IMR-90 (cell line): ENCODE results near the gene LRRC7. TPM values are rescaled to one million over a fixed set of nuclear protein-coding genes. Genes with fewer than 3 reads are reported as not detected.

ENCODE experiments used
- ATAC-seq: fragments of 200-7000 bp; cut with Tn5 transposase; 2 replicates; pipeline ENCODE4 v1.9.1; 2020; ENCODE audit warnings: low read depth, mild to moderate bottlenecking, moderate library complexity
- BruUV-seq: library from RNA; stranded (reverse); fragments of 400-500 nt; replicated peaks from 2 replicates; lab custom pipeline; 2021; lab: Mats Ljungman, UMichigan
- CTCF ChIA-PET: fragments of 300-600 bp; formaldehyde crosslinking; extraction: SDS; loops from one replicate; lab custom pipeline; 2021; ENCODE audit warnings: antibody characterized with exemption; lab: Yijun Ruan, JAX
- POLR2A ChIA-PET: fragments of 300-600 bp; sonication (Branson Sonifier 250); formaldehyde crosslinking; loops from one replicate; lab custom pipeline; 2022; ENCODE audit warnings: antibody characterized with exemption; ENCODE audit not compliant: unreplicated experiment; lab: Charles Lee
- DNase-seq: peaks from one replicate; pipeline ENCODE4 v3.0.0; 2013
- H2AFZ ChIP-seq: replicated peaks from 2 replicates; pipeline ENCODE3; 2013; ENCODE audit warnings: low read length, mild to moderate bottlenecking; ENCODE audit not compliant: poor library complexity
- H2AK5ac ChIP-seq: 2 replicates; pipeline ENCODE4 v1.6.1; 2013; ENCODE audit warnings: low read depth, low read length, inconsistent platforms
- H2AK9ac ChIP-seq: replicated peaks from 2 replicates; pipeline ENCODE3; 2013; ENCODE audit warnings: mild to moderate bottlenecking, low read depth, low read length, moderate library complexity; ENCODE audit not compliant: poor library complexity
- H2BK120ac ChIP-seq: 2 replicates; pipeline ENCODE4 v1.6.1; 2013; ENCODE audit warnings: low read depth, low read length, inconsistent platforms
- H2BK15ac ChIP-seq: 3 replicates; pipeline ENCODE4 v1.6.1; 2013; ENCODE audit warnings: low read depth, low read length, inconsistent platforms
- H2BK20ac ChIP-seq: 2 replicates; pipeline ENCODE4 v1.6.1; 2013; ENCODE audit warnings: low read depth, mild to moderate bottlenecking, inconsistent platforms, low read length, moderate library complexity
- H2BK5ac ChIP-seq: 2 replicates; pipeline ENCODE4 v1.6.1; 2013; ENCODE audit warnings: mild to moderate bottlenecking, low read depth, low read length, inconsistent platforms; ENCODE audit not compliant: poor library complexity, severe bottlenecking
- H3K14ac ChIP-seq: replicated peaks from 2 replicates; pipeline ENCODE4 v1.6.1; 2013; ENCODE audit warnings: low read depth, low read length, inconsistent platforms
- H3K18ac ChIP-seq: 2 replicates; pipeline ENCODE4 v1.6.1; 2013; ENCODE audit warnings: low read depth, low read length, control low read depth
- H3K23ac ChIP-seq: 2 replicates; pipeline ENCODE4 v1.6.1; 2013; ENCODE audit warnings: low read depth, low read length, inconsistent platforms
- H3K27ac ChIP-seq: 2 replicates; pipeline ENCODE4 v1.5.1; 2013; ENCODE audit warnings: mild to moderate bottlenecking, control low read depth, low read length; ENCODE audit not compliant: insufficient read depth
- H3K27me3 ChIP-seq: 2 replicates; pipeline ENCODE4 v1.6.1; 2013; ENCODE audit warnings: low read length; ENCODE audit not compliant: control insufficient read depth, insufficient read depth
- H3K36me3 ChIP-seq: 2 replicates; pipeline ENCODE4 v1.6.1; 2013; ENCODE audit warnings: low read length, mixed read lengths; ENCODE audit not compliant: control insufficient read depth, insufficient read depth
- H3K4ac ChIP-seq: 2 replicates; pipeline ENCODE4 v1.6.1; 2013; ENCODE audit warnings: low read depth, low read length, inconsistent platforms
- H3K4me1 ChIP-seq: 2 replicates; pipeline ENCODE4 v1.6.1; 2013; ENCODE audit warnings: low read length, mixed read lengths; ENCODE audit not compliant: control insufficient read depth, insufficient read depth
- H3K4me2 ChIP-seq: 2 replicates; pipeline ENCODE4 v1.6.1; 2013; ENCODE audit warnings: low read depth, mild to moderate bottlenecking, control low read depth, low read length, moderate library complexity
- H3K4me3 ChIP-seq: 2 replicates; pipeline ENCODE4 v1.5.1; 2013; ENCODE audit warnings: low read depth, mild to moderate bottlenecking, control low read depth, low read length, moderate library complexity; ENCODE audit not compliant: insufficient read depth
- H3K56ac ChIP-seq: 2 replicates; pipeline ENCODE4 v1.6.1; 2013; ENCODE audit warnings: low read length, inconsistent platforms; ENCODE audit not compliant: insufficient read depth; ENCODE audit errors: extremely low read depth
- H3K79me1 ChIP-seq, 2 experiments: 2 replicates each; pipeline ENCODE4 v1.6.1; 2013; ENCODE audit warnings: low read length in 2 of 2, inconsistent platforms in 1 of 2, low read depth in 1 of 2
- H3K9ac ChIP-seq: 2 replicates; pipeline ENCODE4 v1.6.1; 2013; ENCODE audit warnings: low read depth, low read length, control low read depth
- H3K9me1 ChIP-seq: 2 replicates; pipeline ENCODE4 v1.6.1; 2013; ENCODE audit warnings: low read length, inconsistent platforms; ENCODE audit not compliant: insufficient read depth
- H3K9me3 ChIP-seq: 2 replicates; pipeline ENCODE4 v1.6.1; 2013; ENCODE audit warnings: low read length; ENCODE audit not compliant: control insufficient read depth, insufficient read depth
- H4K20me1 ChIP-seq: 2 replicates; pipeline ENCODE4 v1.6.1; 2013; ENCODE audit warnings: low read length, inconsistent platforms; ENCODE audit not compliant: insufficient read depth
- H4K5ac ChIP-seq: 2 replicates; pipeline ENCODE4 v1.6.1; 2013; ENCODE audit warnings: mild to moderate bottlenecking, low read depth, low read length, control low read depth
- H4K8ac ChIP-seq, 2 experiments: 2 replicates each; pipeline ENCODE4 v1.6.1; 2013; ENCODE audit warnings: low read depth in 2 of 2, low read length in 2 of 2, control low read depth in 1 of 2, inconsistent platforms in 1 of 2
- H4K91ac ChIP-seq: 2 replicates; pipeline ENCODE4 v1.6.1; 2013; ENCODE audit warnings: low read depth, low read length, inconsistent platforms; ENCODE audit not compliant: insufficient read depth
- BHLHE40 ChIP-seq: fragments of 150-350 bp; IDR thresholded peaks from 2 replicates; pipeline ENCODE4 v1.6.1; 2016; ENCODE audit warnings: mild to moderate bottlenecking, low read depth, low read length
- CHD1 ChIP-seq: IDR thresholded peaks from 2 replicates; pipeline ENCODE4 v1.6.1; 2012; ENCODE audit warnings: low read depth, low read length, improper control_type of control experiment
- POLR2A ChIP-seq: IDR thresholded peaks from 2 replicates; pipeline ENCODE4 v1.6.1; 2012; ENCODE audit warnings: mild to moderate bottlenecking, low read depth, low read length
- RAD21 ChIP-seq: IDR thresholded peaks from 2 replicates; pipeline ENCODE4 v1.6.1; 2012; ENCODE audit warnings: low read length, improper control_type of control experiment
- RFX5 ChIP-seq: IDR thresholded peaks from 2 replicates; pipeline ENCODE4 v1.8.0; 2012; ENCODE audit warnings: low read depth, mild to moderate bottlenecking, low read length, moderate library complexity
- WGBS, 2 experiments: methylation state at CpG; one replicate each; pipeline versions ENCODE4 v1.1.5 to v1.1.7; 2013; ENCODE audit warnings: missing lambda C conversion rate in 2 of 2; ENCODE audit not compliant: insufficient read length in 1 of 2; ENCODE audit errors: extremely low coverage in 2 of 2; 5-methylcytosine and 5-hydroxymethylcytosine counted together
- dilution Hi-C: fragments of 300-500 bp; cut with HindIII; formaldehyde crosslinking; loops from one replicate; pipeline ENCODE4 v1.14.3; 2018; ENCODE audit warnings: low sequenced_read_pairs; ENCODE audit not compliant: unreplicated experiment
- in situ Hi-C: fragments of 300-500 bp; cut with MboI; formaldehyde crosslinking; loops from 3 replicates; pipeline ENCODE4 v1.14.3; 2019; ENCODE audit warnings: low sequenced_read_pairs, inconsistent platforms, mixed read lengths
- intact Hi-C: fragments of 100-400 bp; cut with micrococcal nuclease; formaldehyde crosslinking; loops from 2 replicates; pipeline ENCODE4 v1.10.0; 2022
- polyA plus RNA-seq, 3 experiments: library from polyadenylated mRNA; depleted of rRNA; stranded (reverse); fragments of >200 nt; gene quantifications; 2 replicates each; pipeline ENCODE4 v1.2.3, GENCODE V29; 2012; ENCODE audit warnings: low replicate concordance in 1 of 3
- total RNA-seq: library from RNA; depleted of rRNA; stranded (reverse); fragments of >200 nt; gene quantifications from 2 replicates; pipeline ENCODE4 v1.2.3, GENCODE V29; 2012

Gene LRRC7
- total and polyA plus RNA-seq, 2 of the 4 experiments (the other 2 are of a cell fraction): under 0.01 to 0.02 TPM

GRCh38 chr1:69540052-69540451 lies 27.7 kb upstream of the LRRC7 start:
- Histone ChIP-seq H2BK15ac (no peak overlapping the region), H2AK5ac (no peak overlapping the region), H3K4me2 (no peak overlapping the region), H3K18ac (no peak overlapping the region), H3K9ac (no peak overlapping the region), H3K27ac (no peak overlapping the region), H2BK120ac (no peak overlapping the region), H3K4ac (no peak overlapping the region), H3K79me1 (no peaks in the 10 kb centered on the region), H2BK20ac (no peak overlapping the region), H3K4me3 (no peak overlapping the region), H4K5ac (no peak overlapping the region), H2AFZ (no peak overlapping the region), H4K8ac (no peak overlapping the region), H3K9me1 (no peaks in the 10 kb centered on the region), H3K23ac (no peak overlapping the region), H4K20me1 (no peaks in the 10 kb centered on the region), H4K91ac (no peak overlapping the region), H3K27me3 (no peaks in the 10 kb centered on the region), H3K14ac (no peak overlapping the region), H3K9me3 (no peaks in the 10 kb centered on the region), H2AK9ac (no peak overlapping the region), H3K56ac (no peak overlapping the region), H3K36me3 (no peaks in the 10 kb centered on the region), H3K4me1 (no peaks in the 10 kb centered on the region), H2BK5ac (no peak overlapping the region)
- ChIA-PET CTCF (no interaction called here), POLR2A (no interaction called here)
- TF ChIP-seq CHD1 (no peak), POLR2A (no peak), RAD21 (no peak), RFX5 (no peak), BHLHE40 (no peak)
- ATAC-seq (no peak), DNase-seq (no peak)
- BruUV-seq: no TSS peak
- WGBS, 2 experiments: 50% methylated on average over 1 of the region's 6 CpGs; no CpG with 5 or more reads in 1 of the 2 experiments
- dilution Hi-C loops: no loop called here
- intact Hi-C loops: no loop called here
- in situ Hi-C loops: no loop called here
